ENCODE data around the gene ZSCAN21.
"Not testable (repeated sequence)": the region's sequence is repeated elsewhere in the genome, so short reads cannot be mapped to it uniquely, and the experiment has no call there.

The ZSCAN21 gene

GRCh38 chr7:100049441-100050291 is at the start of gene ZSCAN21:
TSS of gene ZSCAN21 (plus strand) at chr7:100049774. CDS start at chr7:100057007, 7,233 bp downstream.
- peak; percentile 73 to 78 for DNase-seq

GRCh38 chr7:100000239-100000638 is 49.3 kb upstream of the ZSCAN21 start:
- no peak for DNase-seq

- no peak for DNase-seq
Measured at GRCh38 chr7:100003711-100004661, 45.6 kb upstream of the ZSCAN21 start.

GRCh38 chr7:100007887-100008286 is 41.7 kb upstream of the ZSCAN21 start:
- no peak for DNase-seq

GRCh38 chr7:100008525-100008924 is 41.0 kb upstream of the ZSCAN21 start:
- no peak for DNase-seq

GRCh38 chr7:100009952-100010351 is 39.6 kb upstream of the ZSCAN21 start:
- not testable (repeated sequence) for DNase-seq

- no peak for DNase-seq
Measured at GRCh38 chr7:100010901-100011300, 38.7 kb upstream of the ZSCAN21 start.

- DNase-seq: no peak
Measured at GRCh38 chr7:100011516-100011915, 38.1 kb upstream of the ZSCAN21 start.

GRCh38 chr7:100012385-100013327 is 36.9 kb upstream of the ZSCAN21 start:
- not testable (repeated sequence) for DNase-seq

- peak in 1 of 2 donors; percentile 27 for DNase-seq
Measured at GRCh38 chr7:100013328-100013676, 36.3 kb upstream of the ZSCAN21 start.

- peak; percentile 74 to 76 for DNase-seq
Measured at GRCh38 chr7:100015232-100016214, 34.1 kb upstream of the ZSCAN21 start, which contains the start of gene ZKSCAN1. TSS of gene ZKSCAN1 (plus strand) at chr7:100015596. CDS start at chr7:100023507, 7,911 bp downstream.

- no peak for DNase-seq
Measured at GRCh38 chr7:100016215-100016901, 33.2 kb upstream of the ZSCAN21 start.

GRCh38 chr7:100017300-100017699 is 32.3 kb upstream of the ZSCAN21 start:
- no peak for DNase-seq

GRCh38 chr7:100017875-100018274 is 31.7 kb upstream of the ZSCAN21 start:
- DNase-seq: no peak

GRCh38 chr7:100019908-100020307 is 29.7 kb upstream of the ZSCAN21 start:
- DNase-seq: no peak

- DNase-seq: no peak
Measured at GRCh38 chr7:100021297-100021696, 28.3 kb upstream of the ZSCAN21 start.

- DNase-seq: no peak
Measured at GRCh38 chr7:100022621-100023020, 27.0 kb upstream of the ZSCAN21 start.

- no peak for DNase-seq
Measured at GRCh38 chr7:100023526-100023925, 26.0 kb upstream of the ZSCAN21 start.

- no peak for DNase-seq
Measured at GRCh38 chr7:100024020-100024619, 25.5 kb upstream of the ZSCAN21 start.

GRCh38 chr7:100027197-100027596 is 22.4 kb upstream of the ZSCAN21 start:
- DNase-seq: no peak
